HG03135 (cell line): ENCODE results near the gene PLEKHG4B.
"Not testable (repeated sequence)": the region's sequence is repeated elsewhere in the genome, so short reads cannot be mapped to it uniquely, and the experiment has no call there.

Experiments
- ATAC-seq: cut with Tn5 transposase; IDR thresholded peaks from one replicate; pipeline ENCODE4 v1.9.1; 2021; ENCODE audit warnings: mild to moderate bottlenecking, moderate library complexity; ENCODE audit not compliant: unreplicated experiment

The PLEKHG4B gene

GRCh38 chr5:186091-187041, 94.4 kb downstream of the PLEKHG4B start:
- no peak for ATAC-seq

- ATAC-seq = no peak
Measured at GRCh38 chr5:187042-187431, 95.1 kb downstream of the PLEKHG4B start.

GRCh38 chr5:187617-188451, 95.9 kb downstream of the PLEKHG4B start:
- no peak for ATAC-seq

GRCh38 chr5:188488-189481, 96.8 kb downstream of the PLEKHG4B start:
- peak; percentile 85 for ATAC-seq

- ATAC-seq = no peak
Measured at GRCh38 chr5:189486-189885, 97.5 kb downstream of the PLEKHG4B start.

- no peak for ATAC-seq
Measured at GRCh38 chr5:189976-190365, 98.0 kb downstream of the PLEKHG4B start.

GRCh38 chr5:190366-191035, 98.5 kb downstream of the PLEKHG4B start:
- no peak for ATAC-seq

GRCh38 chr5:191036-191948, 99.3 kb downstream of the PLEKHG4B start, which contains the start of gene LRRC14B:
Gene LRRC14B, plus strand, starts transcription at chr5:191495. Its CDS starts 44 bp downstream, at chr5:191539.
- ATAC-seq = no peak

GRCh38 chr5:191949-192690, 100.2 kb downstream of the PLEKHG4B start:
- ATAC-seq = no peak

GRCh38 chr5:192691-192969, 100.7 kb downstream of the PLEKHG4B start:
- ATAC-seq = no peak

GRCh38 chr5:192970-193831, 101.2 kb downstream of the PLEKHG4B start:
- ATAC-seq = no peak

- ATAC-seq = no peak
Measured at GRCh38 chr5:194102-194501, 102.1 kb downstream of the PLEKHG4B start.

GRCh38 chr5:194603-195209, 102.7 kb downstream of the PLEKHG4B start:
- no peak for ATAC-seq

GRCh38 chr5:195401-196160, 103.6 kb downstream of the PLEKHG4B start:
- no peak for ATAC-seq

- ATAC-seq = no peak
Measured at GRCh38 chr5:196350-196749, 104.4 kb downstream of the PLEKHG4B start.

- not testable (repeated sequence) for ATAC-seq
Measured at GRCh38 chr5:197031-197430, 105.1 kb downstream of the PLEKHG4B start.
